GM19438 (cell line): Measurements from ENCODE around the gene PUSL1.

Source experiments
- ATAC-seq: cut with Tn5 transposase; IDR thresholded peaks from one replicate; pipeline ENCODE4 v1.9.1; 2021; ENCODE audit warnings: low read depth; ENCODE audit not compliant: unreplicated experiment

PUSL1 gene

GRCh38 chr1:1278620-1279019, 29.8 kb upstream of the PUSL1 start:
- ATAC-seq = no peak

- ATAC-seq = no peak
Measured at GRCh38 chr1:1279028-1279427, 29.4 kb upstream of the PUSL1 start.

- no peak for ATAC-seq
Measured at GRCh38 chr1:1280782-1281481, 27.5 kb upstream of the PUSL1 start.

GRCh38 chr1:1281533-1282321, 26.7 kb upstream of the PUSL1 start:
- ATAC-seq = no peak

- no peak for ATAC-seq
Measured at GRCh38 chr1:1282998-1283397, 25.4 kb upstream of the PUSL1 start.

GRCh38 chr1:1283821-1284220, 24.6 kb upstream of the PUSL1 start:
- ATAC-seq = no peak

- no peak for ATAC-seq
Measured at GRCh38 chr1:1284221-1285101, 23.9 kb upstream of the PUSL1 start.

- ATAC-seq = no peak
Measured at GRCh38 chr1:1285102-1285571, 23.3 kb upstream of the PUSL1 start.

GRCh38 chr1:1285611-1286311, 22.6 kb upstream of the PUSL1 start:
- ATAC-seq = no peak

GRCh38 chr1:1286313-1287261, 21.8 kb upstream of the PUSL1 start:
- ATAC-seq = no peak

GRCh38 chr1:1287288-1288110, 20.9 kb upstream of the PUSL1 start:
- no peak for ATAC-seq

- no peak for ATAC-seq
Measured at GRCh38 chr1:1290238-1290731, 18.1 kb upstream of the PUSL1 start.

GRCh38 chr1:1291023-1291528, 17.3 kb upstream of the PUSL1 start:
- no peak for ATAC-seq

- ATAC-seq = no peak
Measured at GRCh38 chr1:1291548-1292441, 16.6 kb upstream of the PUSL1 start.

- no peak for ATAC-seq
Measured at GRCh38 chr1:1292442-1292779, 16.0 kb upstream of the PUSL1 start.

GRCh38 chr1:1292851-1293250, 15.5 kb upstream of the PUSL1 start:
- no peak for ATAC-seq
